ENCODE results near the gene C10orf105. TPM values are rescaled to one million over a fixed set of nuclear protein-coding genes. Genes with fewer than 3 reads are reported as not detected.

C10orf105 gene
- polyA plus RNA-seq, 1 of the 3 experiments (the other 2 are of a cell fraction), result not detected

DNA sequence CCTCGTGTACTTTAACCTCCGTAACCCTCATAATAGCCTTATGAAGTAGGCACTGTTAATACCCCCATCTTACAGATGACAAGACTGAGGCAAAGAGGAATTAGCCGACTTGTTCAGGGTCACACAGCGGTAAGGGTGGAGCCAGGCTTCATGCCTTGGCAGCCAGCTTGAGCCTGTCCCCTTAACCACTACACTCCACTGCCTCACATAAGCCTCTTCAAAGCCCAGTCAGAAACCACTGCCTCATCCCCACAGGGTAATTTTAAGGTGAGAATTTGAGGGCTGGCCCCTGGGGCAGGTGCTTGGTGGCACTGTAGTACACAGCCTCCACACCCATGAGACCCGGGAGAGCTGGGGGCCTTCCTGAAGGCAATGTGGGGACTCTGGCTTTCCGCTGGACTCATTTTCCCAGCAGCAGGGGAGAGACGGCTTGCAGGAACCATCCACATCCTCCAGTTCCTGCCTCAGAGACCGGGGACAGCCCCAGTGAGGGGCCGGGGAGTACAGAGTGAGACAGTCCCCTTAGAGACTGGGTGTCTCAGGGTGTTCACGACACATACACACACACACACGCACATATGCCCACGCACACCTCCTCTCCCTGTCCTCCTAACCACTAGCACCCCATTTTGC is 7.6 kb upstream of the C10orf105 start:
- DNase-seq, result no peak
- Histone ChIP-seq H3K9me2 (no peaks in the 10 kb centered on the region), H2AFZ (ENCODE audit: low read depth) (no peak overlapping the region), H3K79me2 (ENCODE audit: insufficient read depth) (no peaks in the 10 kb centered on the region), H3K27ac (ENCODE audit: low read depth in 2 of 2, low read length in 1 of 2) (peak overlapping the region in 1 of 2 experiments; percentile 91; a peak in 2 of 4 replicates), H4K20me1 (ENCODE audit: insufficient read depth) (no peaks in the 10 kb centered on the region), H3F3A (replicated peaks; ENCODE audit: insufficient read depth) (no peaks in the 10 kb centered on the region), H3K9ac (no peak overlapping the region), H3K27me3 (ENCODE audit: insufficient read depth) (no peaks in the 10 kb centered on the region), H3K4me1 (ENCODE audit: control insufficient read depth in 1 of 2, insufficient read depth in 2 of 2, low read depth in 1 of 2, low read length in 1 of 2) (peaks cover 0 to 46% of the 10 kb centered on the region in 2 experiments; a peak in 1 of 4 replicates), H3K4me3 (ENCODE audit: low read depth in 2 of 2, low read length in 1 of 2) (no peak overlapping the region), H3K4me2 (no peak overlapping the region), H3K36me3 (replicated peaks in 1 of 2; ENCODE audit: control insufficient read depth in 1 of 2, insufficient read depth in 2 of 2, low read length in 1 of 2) (no peaks in the 10 kb centered on the region), H3K9me3 (no peaks in the 10 kb centered on the region)
- TF ChIP-seq SIN3A (IDR thresholded peaks at IDR 0.05; ENCODE audit: borderline replicate concordance, low read depth, low read length), result no peak
- ChIA-PET POLR2A (no interaction called here), CTCF (interaction anchor here (0.8 to 4.1 kb wide), 7 partner anchors 10 to 362 kb away, joined by 3 to 24 read pairs (median 6); partner anchors contain the start of genes CDH23 and VSIR)
- WGBS (ENCODE audit: low lambda C conversion rate), result 88% methylated on average over 11 of the region's 12 CpGs

- H4K20me1 ChIP-seq (ENCODE audit: insufficient read depth), result no peaks in the 10 kb centered on the region
- H3K9me2 ChIP-seq, result no peaks in the 10 kb centered on the region
- no peak overlapping the region for H3K9ac ChIP-seq
- TF ChIP-seq GATA2 (CRISPR knock-in tag; IDR thresholded peaks at IDR 0.05), result no peak
- TF ChIP-seq IRF3 (IDR thresholded peaks at IDR 0.05; ENCODE audit: low read depth, low read length), result no peak
- no peak for TF ChIP-seq FOXM1 (IDR thresholded peaks at IDR 0.05; ENCODE audit: low read depth)
- TF ChIP-seq, protein P1, sequence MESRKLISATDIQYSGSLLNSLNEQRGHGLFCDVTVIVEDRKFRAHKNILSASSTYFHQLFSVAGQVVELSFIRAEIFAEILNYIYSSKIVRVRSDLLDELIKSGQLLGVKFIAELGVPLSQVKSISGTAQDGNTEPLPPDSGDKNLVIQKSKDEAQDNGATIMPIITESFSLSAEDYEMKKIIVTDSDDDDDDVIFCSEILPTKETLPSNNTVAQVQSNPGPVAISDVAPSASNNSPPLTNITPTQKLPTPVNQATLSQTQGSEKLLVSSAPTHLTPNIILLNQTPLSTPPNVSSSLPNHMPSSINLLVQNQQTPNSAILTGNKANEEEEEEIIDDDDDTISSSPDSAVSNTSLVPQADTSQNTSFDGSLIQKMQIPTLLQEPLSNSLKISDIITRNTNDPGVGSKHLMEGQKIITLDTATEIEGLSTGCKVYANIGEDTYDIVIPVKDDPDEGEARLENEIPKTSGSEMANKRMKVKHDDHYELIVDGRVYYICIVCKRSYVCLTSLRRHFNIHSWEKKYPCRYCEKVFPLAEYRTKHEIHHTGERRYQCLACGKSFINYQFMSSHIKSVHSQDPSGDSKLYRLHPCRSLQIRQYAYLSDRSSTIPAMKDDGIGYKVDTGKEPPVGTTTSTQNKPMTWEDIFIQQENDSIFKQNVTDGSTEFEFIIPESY (IDR thresholded peaks at IDR 0.05; ENCODE audit: borderline replicate concordance, low read depth), result no peak
- TF ChIP-seq RAD21 (IDR thresholded peaks at IDR 0.05; ENCODE audit: low read length), result no peak
- no peak for TF ChIP-seq TAF1 (IDR thresholded peaks at IDR 0.05; ENCODE audit: borderline replicate concordance, low read depth, low read length)
- no peak overlapping the region for H3K4me3 ChIP-seq (ENCODE audit: low read depth in 2 of 2, low read length in 1 of 2)
- H3K79me2 ChIP-seq (ENCODE audit: insufficient read depth), result no peaks in the 10 kb centered on the region
- no peaks in the 10 kb centered on the region for H3K36me3 ChIP-seq (replicated peaks in 1 of 2; ENCODE audit: control insufficient read depth in 1 of 2, insufficient read depth in 2 of 2, low read length in 1 of 2)
- 0 out of 2 replicates have a peak, but pooled peaks cover 3% of the 10 kb centered on the region for H3K27me3 ChIP-seq (ENCODE audit: insufficient read depth)
- no peak overlapping the region for H2AFZ ChIP-seq (ENCODE audit: low read depth)
- DNase-seq, result no peak
- no peaks in the 10 kb centered on the region for H3F3A ChIP-seq (replicated peaks; ENCODE audit: insufficient read depth)
- H3K27ac ChIP-seq (ENCODE audit: low read depth in 2 of 2, low read length in 1 of 2), result peak overlapping the region in 1 of 2 experiments; percentile 91; a peak in 2 of 4 replicates
- POLR2A ChIA-PET, result no interaction called here
- WGBS (ENCODE audit: low lambda C conversion rate), result 89% methylated on average over 9 of the region's 11 CpGs
- peaks cover 0 to 46% of the 10 kb centered on the region in 2 experiments; a peak in 1 of 4 replicates for H3K4me1 ChIP-seq (ENCODE audit: control insufficient read depth in 1 of 2, insufficient read depth in 2 of 2, low read depth in 1 of 2, low read length in 1 of 2)
- CTCF ChIA-PET, result interaction anchor here (0.8 to 4.1 kb wide), 8 partner anchors 10 to 362 kb away, joined by 3 to 24 read pairs (median 4); partner anchors contain the start of gene VSIR
- no peaks in the 10 kb centered on the region for H3K9me3 ChIP-seq
- no peak overlapping the region for H3K4me2 ChIP-seq
These were observed 7.1 kb upstream of the C10orf105 start for GRCh38 chr10:71726580-71727104.
